ENCODE data around the gene PPP2R2B.

The PPP2R2B gene

GRCh38 chr5:146726891-146727290 is 151.7 kb downstream of the PPP2R2B start:
- TF ChIP-seq CTCF (IDR thresholded peaks at IDR 0.05; ENCODE audit: low read depth, low read length): no peak
- no peak overlapping the region for H3K4me3 ChIP-seq (ENCODE audit: low read depth, low read length)

- no peak for TF ChIP-seq CTCF (IDR thresholded peaks at IDR 0.05; ENCODE audit: low read depth, low read length)
- no peak overlapping the region for H3K4me3 ChIP-seq (ENCODE audit: low read depth, low read length)
Observed at GRCh38 chr5:146726020-146726419, 152.5 kb downstream of the PPP2R2B start.

- H3K4me3 ChIP-seq (ENCODE audit: low read depth, low read length): no peak overlapping the region
- no peak for TF ChIP-seq CTCF (IDR thresholded peaks at IDR 0.05; ENCODE audit: low read depth, low read length)
Observed at GRCh38 chr5:146725025-146725424, 153.5 kb downstream of the PPP2R2B start.

- no peak overlapping the region for H3K4me3 ChIP-seq (ENCODE audit: low read depth, low read length)
- TF ChIP-seq CTCF (IDR thresholded peaks at IDR 0.05; ENCODE audit: low read depth, low read length): no peak
Observed at GRCh38 chr5:146722361-146722779, 156.2 kb downstream of the PPP2R2B start.

- no peak for TF ChIP-seq CTCF (IDR thresholded peaks at IDR 0.05; ENCODE audit: low read depth, low read length)
- no peak overlapping the region for H3K4me3 ChIP-seq (ENCODE audit: low read depth, low read length)
Observed at GRCh38 chr5:146721073-146721815, 157.3 kb downstream of the PPP2R2B start.

GRCh38 chr5:146720107-146720506 is 158.4 kb downstream of the PPP2R2B start:
- no peak overlapping the region for H3K4me3 ChIP-seq (ENCODE audit: low read depth, low read length)
- TF ChIP-seq CTCF (IDR thresholded peaks at IDR 0.05; ENCODE audit: low read depth, low read length): no peak

- no peak overlapping the region for H3K4me3 ChIP-seq (ENCODE audit: low read depth, low read length)
- no peak for TF ChIP-seq CTCF (IDR thresholded peaks at IDR 0.05; ENCODE audit: low read depth, low read length)
Observed at GRCh38 chr5:146719179-146719578, 159.4 kb downstream of the PPP2R2B start.
